Peyer's patch (tissue), 4 donors: ENCODE measurements around the gene BCAS3.

Experiments used
- CTCF ChIP-seq, 6 experiments: fragments of 450-650 bp in 4 of 6; fragments of 200-600 bp in 2 of 6; sonication (generic) in 1 of 6; IDR thresholded peaks; one replicate each; pipeline ENCODE4 v1.5.1; 2017 to 2019; ENCODE audit warnings: antibody characterized with exemption in 6 of 6, mild to moderate bottlenecking in 3 of 6, moderate library complexity in 1 of 6
- POLR2A ChIP-seq, 2 donors: fragments of 450-650 bp; IDR thresholded peaks; one replicate each; pipeline ENCODE4 v1.5.1; 2017; ENCODE audit warnings: antibody characterized with exemption in 2 of 2, mild to moderate bottlenecking in 2 of 2, moderate library complexity in 2 of 2

- no peak for TF ChIP-seq CTCF (IDR thresholded peaks at IDR 0.05)
- no peak for TF ChIP-seq POLR2A (IDR thresholded peaks at IDR 0.05)
Observed at GRCh38 chr17:61134551-61135235, 457.0 kb downstream of the BCAS3 start.
